Measurements from ENCODE around the gene SLC7A1. TPM values are rescaled to one million over a fixed set of nuclear protein-coding genes. Genes with fewer than 3 reads are reported as not detected.

SLC7A1 gene
- total and polyA plus RNA-seq, 7 donors, result 0.79 to 14.7 (median 3.2) TPM

DNA sequence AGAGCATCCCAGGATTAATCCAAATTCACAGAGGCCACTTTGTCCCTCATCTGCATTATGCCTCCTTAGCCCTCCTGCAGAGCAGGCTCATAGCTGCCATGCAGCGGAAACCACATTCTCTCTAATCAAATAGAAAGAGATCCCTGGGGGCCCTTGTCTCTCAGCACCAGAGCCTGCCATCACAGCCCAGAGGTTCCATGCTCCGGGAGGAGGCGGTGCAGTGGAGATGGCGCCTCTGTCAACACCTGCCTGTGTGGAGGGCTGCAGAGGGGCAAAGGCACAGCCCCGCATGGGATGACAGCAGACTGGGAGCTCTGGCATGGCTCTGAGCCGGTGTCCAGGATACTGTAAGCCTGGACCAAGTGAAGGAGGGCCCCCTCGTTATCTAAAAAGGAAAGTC is 111.3 kb downstream of the SLC7A1 start:
- H3K4me3 ChIP-seq, result no peak overlapping the region
- TF ChIP-seq, protein P1, sequence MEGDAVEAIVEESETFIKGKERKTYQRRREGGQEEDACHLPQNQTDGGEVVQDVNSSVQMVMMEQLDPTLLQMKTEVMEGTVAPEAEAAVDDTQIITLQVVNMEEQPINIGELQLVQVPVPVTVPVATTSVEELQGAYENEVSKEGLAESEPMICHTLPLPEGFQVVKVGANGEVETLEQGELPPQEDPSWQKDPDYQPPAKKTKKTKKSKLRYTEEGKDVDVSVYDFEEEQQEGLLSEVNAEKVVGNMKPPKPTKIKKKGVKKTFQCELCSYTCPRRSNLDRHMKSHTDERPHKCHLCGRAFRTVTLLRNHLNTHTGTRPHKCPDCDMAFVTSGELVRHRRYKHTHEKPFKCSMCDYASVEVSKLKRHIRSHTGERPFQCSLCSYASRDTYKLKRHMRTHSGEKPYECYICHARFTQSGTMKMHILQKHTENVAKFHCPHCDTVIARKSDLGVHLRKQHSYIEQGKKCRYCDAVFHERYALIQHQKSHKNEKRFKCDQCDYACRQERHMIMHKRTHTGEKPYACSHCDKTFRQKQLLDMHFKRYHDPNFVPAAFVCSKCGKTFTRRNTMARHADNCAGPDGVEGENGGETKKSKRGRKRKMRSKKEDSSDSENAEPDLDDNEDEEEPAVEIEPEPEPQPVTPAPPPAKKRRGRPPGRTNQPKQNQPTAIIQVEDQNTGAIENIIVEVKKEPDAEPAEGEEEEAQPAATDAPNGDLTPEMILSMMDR (IDR thresholded peaks at IDR 0.05), result no peak
- WGBS, 3 donors, result 87 to 89% (median 89%) methylated on average over 7 of the region's 7 CpGs
- no peak for ATAC-seq
- intact Hi-C loops (cut with DNase I), result no loop called here
- DNase-seq, result no peak
- H3K27ac ChIP-seq, result no peak overlapping the region
- no peaks in the 10 kb centered on the region for H3K27me3 ChIP-seq (ENCODE audit: insufficient read depth in 3 of 3, low read length in 2 of 3)
- no peaks in the 10 kb centered on the region for H3K36me3 ChIP-seq (ENCODE audit: insufficient read depth in 1 of 2, low read depth in 1 of 2)
- no peaks in the 10 kb centered on the region for H3K4me1 ChIP-seq
- no peaks in the 10 kb centered on the region for H3K9me3 ChIP-seq

- DNase-seq, result no peak
- intact Hi-C loops (cut with DNase I), result no loop called here
- no peak for ATAC-seq
- no peaks in the 10 kb centered on the region for H3K4me1 ChIP-seq
- H3K9me3 ChIP-seq, result no peaks in the 10 kb centered on the region
- no peak overlapping the region for H3K27ac ChIP-seq
- H3K27me3 ChIP-seq (ENCODE audit: insufficient read depth in 3 of 3, low read length in 2 of 3), result no peaks in the 10 kb centered on the region
- 82 to 87% (median 87%) methylated on average over 4 of the region's 4 CpGs for WGBS, 3 donors
- TF ChIP-seq, protein P1 (IDR thresholded peaks at IDR 0.05), result no peak
- H3K36me3 ChIP-seq (ENCODE audit: insufficient read depth in 1 of 2, low read depth in 1 of 2), result no peaks in the 10 kb centered on the region
- no peak overlapping the region for H3K4me3 ChIP-seq
Measured at GRCh38 chr13:29483623-29484022, 111.9 kb downstream of the SLC7A1 start.

DNA sequence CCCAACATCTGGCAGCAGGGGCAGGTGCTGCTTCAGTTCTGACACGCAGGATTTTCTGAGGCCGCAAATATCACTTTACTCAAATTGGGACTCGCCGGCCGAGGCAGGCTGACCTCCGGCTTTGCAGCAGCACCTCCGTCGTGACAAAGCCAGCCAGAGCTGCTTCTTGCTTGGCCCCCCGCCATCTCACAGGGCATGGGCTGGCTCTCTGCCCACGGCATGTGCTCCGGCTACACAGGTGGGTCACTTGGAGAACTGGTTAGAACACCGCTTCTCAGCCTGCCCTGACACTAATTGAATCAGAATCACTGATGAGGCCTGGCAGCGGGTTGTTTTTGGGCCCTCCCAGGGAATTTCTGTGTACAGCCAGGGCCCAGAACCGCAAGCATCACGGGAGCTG is 112.3 kb downstream of the SLC7A1 start:
- intact Hi-C loops (cut with DNase I), result no loop called here
- Histone ChIP-seq H3K36me3 (ENCODE audit: insufficient read depth in 1 of 2, low read depth in 1 of 2) (no peaks in the 10 kb centered on the region), H3K9me3 (no peaks in the 10 kb centered on the region), H3K27ac (no peak overlapping the region), H3K4me1 (no peaks in the 10 kb centered on the region), H3K27me3 (ENCODE audit: insufficient read depth in 3 of 3, low read length in 2 of 3) (no peaks in the 10 kb centered on the region), H3K4me3 (no peak overlapping the region)
- ATAC-seq (no peak), DNase-seq (no peak)
- TF ChIP-seq, protein P1 (IDR thresholded peaks at IDR 0.05), result no peak
- WGBS, 3 donors, result 76 to 81% (median 78%) methylated on average over 15 of the region's 15 CpGs

- no peak for ATAC-seq
- 78 to 86% (median 80%) methylated on average over 4 of the region's 4 CpGs for WGBS, 3 donors
- H3K4me3 ChIP-seq, result no peak overlapping the region
Measured at GRCh38 chr13:29482504-29482903, 113.0 kb downstream of the SLC7A1 start.

DNA sequence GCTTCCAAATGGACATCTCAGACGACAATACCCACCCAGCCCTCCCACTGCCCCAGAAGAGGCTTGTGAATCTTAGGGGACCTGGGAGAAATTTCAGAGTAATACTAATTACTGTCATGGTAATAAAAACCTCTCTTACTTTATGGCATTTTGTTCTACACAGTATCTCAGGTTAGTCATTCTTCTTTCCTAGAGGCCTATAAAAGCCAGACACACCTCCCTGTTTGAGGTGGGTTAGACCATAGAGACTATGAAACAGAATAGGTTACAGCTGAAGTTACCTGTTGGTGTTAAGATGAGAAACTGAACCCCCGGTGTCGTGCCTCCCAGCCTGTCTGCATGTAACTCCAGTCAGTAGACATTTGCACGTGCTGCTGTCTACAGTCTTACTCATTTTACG is 113.9 kb downstream of the SLC7A1 start:
- no peaks in the 10 kb centered on the region for H3K27me3 ChIP-seq (ENCODE audit: insufficient read depth in 3 of 3, low read length in 2 of 3)
- WGBS, 3 donors, result 92 to 95% (median 94%) methylated on average over 5 of the region's 5 CpGs
- intact Hi-C loops (cut with DNase I), result no loop called here
- H3K9me3 ChIP-seq, result no peaks in the 10 kb centered on the region
- no peak overlapping the region for H3K4me3 ChIP-seq
- no peaks in the 10 kb centered on the region for H3K36me3 ChIP-seq (ENCODE audit: insufficient read depth in 1 of 2, low read depth in 1 of 2)
- ATAC-seq (no peak), DNase-seq (no peak)
- no peaks in the 10 kb centered on the region for H3K4me1 ChIP-seq
- no peak overlapping the region for H3K27ac ChIP-seq
- TF ChIP-seq, protein P1 (IDR thresholded peaks at IDR 0.05), result no peak

More at GRCh38 chr13:29482504-29482903, 113.0 kb downstream of the SLC7A1 start:
- Histone ChIP-seq H3K36me3 (ENCODE audit: insufficient read depth in 1 of 2, low read depth in 1 of 2) (no peaks in the 10 kb centered on the region), H3K27me3 (ENCODE audit: insufficient read depth in 3 of 3, low read length in 2 of 3) (no peaks in the 10 kb centered on the region), H3K9me3 (no peaks in the 10 kb centered on the region), H3K27ac (no peak overlapping the region), H3K4me1 (no peaks in the 10 kb centered on the region)
- intact Hi-C loops (cut with DNase I), result no loop called here
- TF ChIP-seq, protein P1 (IDR thresholded peaks at IDR 0.05), result no peak
- DNase-seq, result no peak

Data from psoas muscle (tissue), 8 donors.